GM21360 (cell line): Measurements from ENCODE around the gene PLAC8.
"Not testable (repeated sequence)": the region's sequence is repeated elsewhere in the genome, so short reads cannot be mapped to it uniquely, and the experiment has no call there.

Experiments
- ATAC-seq: cut with Tn5 transposase; IDR thresholded peaks from one replicate; pipeline ENCODE4 v1.9.1; 2021; ENCODE audit warnings: mild to moderate bottlenecking, moderate library complexity; ENCODE audit not compliant: unreplicated experiment

The PLAC8 gene

DNA sequence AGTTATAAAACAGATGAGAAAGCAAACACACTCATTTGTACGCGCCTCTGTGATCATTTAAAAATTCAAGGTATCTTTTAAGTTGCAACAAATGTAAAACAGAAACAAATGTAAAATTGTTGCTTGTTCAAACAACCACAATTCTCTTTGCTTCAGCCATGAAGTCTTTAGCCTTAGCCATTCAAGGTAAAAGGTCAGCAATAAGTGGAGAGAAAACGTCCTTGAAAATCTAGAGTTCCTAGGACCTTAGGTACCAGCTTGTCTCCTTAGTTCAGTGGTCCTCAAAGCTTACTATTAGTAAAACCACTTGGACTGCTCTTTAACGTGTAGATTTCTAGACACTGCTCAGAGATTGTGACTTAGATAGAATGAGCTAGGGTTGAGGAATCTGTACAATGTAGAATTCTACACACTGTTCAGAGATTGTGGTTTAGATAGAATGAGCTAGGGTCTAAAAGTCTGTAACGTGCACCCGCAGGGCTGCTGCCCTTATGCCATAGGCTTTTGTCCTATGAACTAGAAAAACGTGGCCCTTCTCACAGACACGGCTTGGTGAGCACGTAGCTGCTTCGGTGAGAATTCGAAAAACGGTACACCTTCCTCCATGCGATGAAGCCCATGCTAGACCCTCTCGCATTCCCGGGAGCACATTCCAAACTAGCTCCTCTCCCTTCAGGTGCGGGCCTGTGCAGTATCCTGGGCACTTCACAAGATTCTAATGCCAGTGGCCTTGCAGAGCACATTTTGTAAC lies 1.7 kb downstream of the PLAC8 start:
- no peak for ATAC-seq

DNA sequence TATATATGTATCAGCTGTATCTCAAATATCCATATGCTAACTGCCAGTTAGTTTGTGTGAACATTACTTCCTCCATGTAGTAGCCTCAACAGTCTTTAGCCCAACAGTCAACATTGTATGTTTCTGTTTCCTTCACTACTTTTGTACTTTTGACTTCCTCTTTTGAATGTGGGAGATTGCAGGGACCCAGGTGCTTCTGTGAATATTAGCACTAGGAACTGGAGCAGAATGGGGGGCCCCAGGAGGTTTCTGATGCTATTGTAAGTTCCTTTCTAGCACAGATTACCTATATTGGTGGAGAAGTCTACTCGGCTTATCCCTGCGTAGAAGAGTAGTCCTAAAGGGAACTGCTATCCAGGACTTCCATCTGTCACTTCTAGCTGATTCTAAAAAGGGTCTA lies 2.3 kb downstream of the PLAC8 start:
- ATAC-seq, result no peak

DNA sequence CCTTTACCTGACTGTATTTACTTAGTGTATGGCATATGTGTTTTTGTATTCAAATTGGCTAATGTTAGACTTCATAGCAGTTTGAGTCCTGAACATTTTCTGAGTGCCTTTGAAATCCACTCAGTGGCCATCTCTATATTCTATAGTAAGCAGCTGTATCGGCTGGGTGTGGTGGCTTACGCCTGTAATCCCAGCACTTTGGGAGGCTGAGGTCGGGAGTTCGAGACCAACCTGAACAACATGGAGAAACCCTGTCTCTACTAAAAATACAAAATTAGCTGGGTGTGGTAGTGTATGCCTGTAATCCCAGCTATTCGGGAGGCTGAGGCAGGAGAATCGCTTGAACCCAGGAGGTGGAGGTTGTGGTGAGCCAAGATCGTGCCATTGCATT lies 2.8 kb downstream of the PLAC8 start:
- ATAC-seq, result not testable (repeated sequence)

DNA sequence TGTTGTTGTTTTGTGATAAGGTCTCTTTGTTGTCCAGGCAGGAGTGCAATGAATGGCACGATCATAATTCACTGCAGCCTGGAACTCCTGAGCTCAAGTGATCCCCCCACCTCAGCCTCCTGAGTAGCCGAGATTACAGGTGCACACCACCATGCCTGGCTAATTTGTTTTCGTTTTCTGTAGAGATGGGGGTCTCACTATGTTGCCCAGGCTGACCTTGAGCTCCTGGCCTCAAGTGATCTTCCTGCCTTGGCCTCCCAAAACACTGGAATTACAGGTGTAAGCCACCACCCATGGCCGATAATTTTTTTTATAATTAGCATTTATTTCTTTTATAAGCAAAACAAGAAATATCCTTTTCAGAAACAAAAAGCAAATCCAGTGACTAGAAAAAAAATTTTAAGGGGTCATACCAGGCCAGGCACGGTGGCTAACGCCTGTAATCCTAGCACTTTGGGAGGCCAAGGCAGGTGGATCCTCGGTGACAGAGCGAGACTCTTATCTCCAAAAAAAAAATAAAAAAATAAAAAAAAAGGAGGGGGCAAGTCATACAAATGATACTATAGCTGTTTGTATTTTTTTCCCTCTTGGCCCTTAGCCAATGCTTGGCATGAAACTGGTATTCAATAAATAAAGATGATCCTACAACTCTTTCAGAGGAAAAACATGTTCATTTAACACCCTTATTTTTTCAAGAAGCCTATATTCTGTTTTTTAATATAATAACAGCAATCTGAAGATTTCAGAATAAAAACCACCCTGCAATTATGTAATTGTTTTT lies 3.4 kb downstream of the PLAC8 start:
- no peak for ATAC-seq

DNA sequence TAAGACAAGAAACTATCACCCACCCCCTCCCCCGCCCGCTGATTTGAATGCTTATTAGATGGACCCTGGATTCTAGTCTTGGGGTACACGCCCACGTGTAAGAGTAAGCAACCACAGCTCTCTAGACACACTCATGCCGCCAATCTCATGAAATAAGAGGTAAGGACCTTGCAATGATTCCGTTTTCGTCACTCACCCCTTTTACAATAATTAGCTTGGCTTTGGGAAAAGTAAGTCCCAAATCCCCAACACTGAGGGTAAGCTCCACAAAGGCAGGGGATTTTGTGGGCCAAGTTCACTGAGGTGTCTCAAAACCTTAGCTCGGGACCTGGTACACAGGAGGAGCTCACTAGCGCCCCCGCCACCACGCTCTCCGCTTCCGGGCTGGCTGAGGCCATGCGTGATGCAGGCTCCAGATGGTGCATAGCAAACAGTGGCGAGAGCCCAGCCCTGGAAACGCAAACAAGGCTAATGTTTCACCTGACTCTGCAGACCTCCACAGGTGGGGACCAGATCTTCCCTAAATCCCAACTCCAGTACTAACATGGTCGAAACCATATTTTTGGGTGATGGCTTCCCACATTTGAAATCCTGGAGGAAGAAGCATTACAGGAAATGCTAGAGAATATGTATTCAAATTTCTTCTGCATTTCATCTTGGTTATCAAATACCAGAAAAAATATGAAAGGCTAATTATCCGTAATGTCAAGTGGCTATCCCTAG lies 4.1 kb downstream of the PLAC8 start:
- peak; percentile 59 for ATAC-seq

DNA sequence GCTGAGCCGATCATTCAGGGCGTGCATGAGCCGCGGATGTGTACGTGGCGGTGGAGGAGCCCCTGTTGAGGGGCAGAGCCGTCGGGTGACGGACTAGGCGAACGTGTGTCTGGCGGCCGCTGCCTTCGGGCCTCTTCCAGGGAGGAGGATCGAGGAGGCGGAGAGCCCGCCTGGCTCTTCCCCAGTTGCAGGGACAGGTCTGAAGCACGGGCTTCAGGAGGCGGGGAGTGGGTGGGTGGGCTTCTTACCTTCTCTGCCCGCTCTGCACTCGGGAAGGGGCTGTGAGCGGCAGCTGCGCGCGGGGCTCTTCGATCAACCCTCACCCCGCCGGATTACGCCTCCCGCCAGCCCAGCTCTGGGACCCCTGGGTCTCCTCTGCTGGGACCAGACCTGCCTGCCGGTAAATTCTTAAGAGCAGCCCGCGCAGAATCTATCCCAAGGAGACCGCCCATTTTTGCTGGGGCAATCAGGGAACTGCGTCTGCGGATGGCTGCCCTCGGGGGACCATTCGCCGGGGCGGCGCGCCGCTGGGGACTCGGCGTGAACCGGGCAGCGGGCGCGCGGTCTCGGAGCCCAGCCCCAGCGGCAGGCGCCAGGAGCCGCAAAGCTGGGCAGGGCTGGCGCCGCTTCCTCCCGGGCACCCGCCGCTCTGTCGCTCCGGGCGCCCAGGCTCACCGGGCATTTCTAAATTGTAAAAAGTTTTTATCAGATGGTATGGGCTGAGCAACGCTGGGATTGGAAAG lies 4.9 kb downstream of the PLAC8 start:
- peak; percentile 19 for ATAC-seq

DNA sequence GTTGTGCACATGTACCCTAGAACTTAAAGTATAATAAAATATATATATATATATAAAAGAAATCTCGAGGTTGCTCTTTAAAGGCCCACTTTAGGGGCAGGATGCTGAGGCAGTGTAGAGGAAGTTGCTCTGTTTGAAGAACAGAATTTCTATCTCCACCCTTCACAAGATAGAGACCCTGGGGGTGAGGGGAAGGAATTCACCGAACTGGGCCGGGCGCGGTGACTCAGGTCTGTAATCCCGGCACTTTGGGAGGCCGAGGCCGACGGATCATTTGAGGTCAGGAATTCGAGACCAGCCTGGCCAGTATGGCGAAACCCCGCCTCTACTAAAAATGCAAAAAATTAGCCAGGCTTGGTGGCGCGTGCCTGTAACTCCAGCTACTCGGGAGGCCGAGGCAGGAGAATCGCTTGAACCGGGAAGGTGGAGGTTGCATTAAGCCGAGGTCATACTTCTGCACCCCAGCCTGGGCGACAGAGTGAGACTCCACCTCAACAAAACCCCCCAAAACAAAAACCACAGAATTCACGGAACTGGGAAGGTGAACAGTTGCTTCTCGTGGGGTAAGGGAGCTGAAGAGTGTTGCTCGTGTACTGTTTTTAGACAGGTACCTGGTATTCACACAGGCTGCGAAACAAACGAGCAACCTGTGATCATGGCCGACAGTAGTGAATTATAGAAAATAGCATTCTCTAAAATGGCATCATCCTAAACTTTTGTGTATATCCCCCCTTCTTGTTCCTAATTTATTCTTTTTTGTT lies 6.2 kb downstream of the PLAC8 start:
- no peak for ATAC-seq

DNA sequence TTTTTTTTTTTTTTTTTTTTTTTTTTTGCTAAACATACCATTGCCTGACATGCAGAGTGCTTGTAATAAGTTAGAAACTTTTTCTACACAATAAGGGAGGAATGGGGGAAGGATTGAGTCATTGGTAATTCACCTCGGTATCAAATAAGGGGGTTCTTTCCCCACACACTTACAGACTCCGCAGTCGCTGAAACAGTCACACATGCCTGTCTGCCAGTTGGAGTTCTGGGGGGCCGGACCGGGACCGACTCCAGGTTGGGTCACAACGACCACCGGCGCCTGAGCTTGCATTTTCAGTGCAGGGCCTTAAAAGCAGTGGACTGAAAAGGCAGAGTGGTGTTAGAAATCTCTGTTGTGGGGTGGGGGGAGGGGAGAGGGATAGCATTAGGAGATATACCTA lies 6.9 kb downstream of the PLAC8 start:
- ATAC-seq, result no peak

DNA sequence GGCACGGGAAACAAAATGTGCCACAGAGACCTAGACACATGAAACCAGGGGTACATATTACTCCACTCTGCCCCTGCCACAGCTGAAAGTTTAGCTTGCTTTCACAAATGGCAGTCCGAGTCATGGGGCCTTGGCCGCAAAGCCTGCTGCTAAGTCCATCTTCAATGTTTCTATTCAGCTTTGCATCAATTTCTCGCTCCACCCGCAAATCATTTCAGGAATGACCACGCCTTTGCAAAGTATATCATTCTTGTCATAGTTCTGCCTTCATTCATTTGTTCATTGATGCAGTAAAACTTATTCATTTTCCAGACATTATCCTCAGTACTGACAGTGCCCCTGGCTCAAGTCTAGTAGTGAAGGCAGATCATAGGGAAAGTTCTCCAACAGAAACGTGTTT lies 9.5 kb downstream of the PLAC8 start:
- ATAC-seq, result no peak

DNA sequence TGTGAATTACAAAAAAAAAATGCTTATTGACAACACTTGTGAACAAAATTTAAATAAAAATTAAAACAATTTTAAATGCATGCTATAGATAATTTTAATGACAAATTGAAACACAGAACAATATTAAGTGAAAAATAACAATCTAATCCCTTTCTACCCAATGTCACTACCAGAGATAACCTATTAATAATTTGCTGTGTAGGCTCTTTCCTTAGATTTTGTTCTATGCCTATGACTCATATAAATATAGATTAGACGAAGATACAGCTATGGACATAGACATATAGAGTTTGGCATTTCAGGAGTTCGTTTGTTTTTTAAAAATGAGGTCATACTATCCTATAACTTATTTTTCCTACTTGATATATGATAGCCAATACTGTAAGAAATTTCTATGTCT lies 18.1 kb downstream of the PLAC8 start:
- ATAC-seq, result no peak

DNA sequence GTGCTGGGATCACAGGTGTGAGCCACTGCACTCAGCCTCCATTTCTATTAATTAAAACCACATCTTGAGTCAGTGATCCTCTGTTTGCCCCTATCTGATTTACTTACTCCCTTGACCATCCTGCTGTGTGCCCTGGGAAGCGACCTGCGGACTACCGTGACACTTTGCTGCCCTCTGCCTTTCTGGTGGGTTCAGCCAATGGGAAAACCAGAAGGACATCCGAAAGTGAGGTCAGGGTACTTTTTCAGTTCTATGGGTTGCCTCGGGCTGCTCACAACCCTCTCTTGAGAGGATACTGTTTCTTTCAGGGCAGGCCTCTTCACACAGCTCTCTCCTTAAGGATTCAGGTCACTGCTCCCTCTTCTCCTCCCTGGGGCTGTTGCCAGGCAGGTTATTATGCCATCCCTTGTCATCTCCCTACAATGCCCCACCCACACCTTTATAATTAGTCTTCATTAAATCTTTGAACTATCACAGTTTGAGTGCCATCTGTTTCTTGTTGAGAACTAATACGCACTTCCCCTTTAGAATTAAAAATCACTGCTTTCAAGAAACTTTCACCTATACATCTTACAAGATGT lies 21.4 kb downstream of the PLAC8 start:
- no peak for ATAC-seq

DNA sequence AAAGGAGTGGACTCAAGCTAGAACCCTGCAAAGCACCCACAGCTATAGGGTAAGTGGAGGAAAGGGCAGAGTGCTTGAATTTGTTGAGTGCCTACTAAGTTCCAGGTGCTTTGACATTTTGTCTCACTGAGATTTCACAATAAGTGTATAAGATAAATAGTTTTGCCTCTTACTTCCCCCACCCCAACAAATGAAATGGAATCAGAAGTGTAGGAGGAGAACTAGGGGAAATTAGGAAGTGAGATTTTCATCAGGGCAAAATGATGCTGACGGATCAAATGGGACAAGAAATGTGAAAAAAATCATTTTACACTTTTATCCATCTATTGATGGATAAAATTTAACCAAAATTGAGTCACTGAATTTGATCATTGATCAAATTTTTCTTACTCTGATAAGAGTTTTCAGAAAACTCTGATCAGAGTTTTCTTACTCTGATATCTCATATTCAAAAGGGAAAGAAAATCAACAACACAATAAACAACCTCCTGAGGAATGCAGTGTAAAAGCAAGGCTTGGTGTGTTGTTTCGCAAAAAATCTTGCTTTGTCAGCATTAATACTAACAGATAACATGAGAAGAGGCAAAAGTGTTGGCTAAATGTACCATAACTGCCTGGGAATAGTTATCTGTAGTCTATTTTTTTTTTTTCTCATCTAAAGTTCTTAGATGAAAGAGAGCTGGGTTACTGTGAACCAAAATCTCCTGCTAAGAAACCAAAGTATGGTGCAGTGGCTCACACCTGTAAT lies 24.9 kb downstream of the PLAC8 start:
- ATAC-seq, result no peak

DNA sequence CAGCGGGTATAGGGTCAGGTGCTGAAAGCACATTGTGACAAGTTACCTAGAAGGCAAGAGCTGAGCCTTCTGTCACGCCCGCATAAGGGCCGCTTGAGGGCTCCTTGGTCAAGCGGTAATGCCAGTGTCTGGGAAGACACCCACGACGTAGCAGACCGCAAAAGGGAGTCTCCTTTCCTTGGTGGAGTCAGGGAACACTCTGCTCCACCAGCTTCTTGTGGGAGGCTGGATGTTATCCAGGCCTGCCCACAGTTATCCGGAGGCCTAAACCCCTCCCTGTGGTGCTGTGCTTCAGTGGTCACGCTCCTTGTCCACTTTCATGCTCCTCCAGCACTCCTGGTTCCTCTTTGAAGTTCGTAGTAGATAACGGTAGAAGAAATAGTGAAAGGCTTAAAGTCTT lies 29.6 kb downstream of the PLAC8 start:
- not testable (repeated sequence) for ATAC-seq

DNA sequence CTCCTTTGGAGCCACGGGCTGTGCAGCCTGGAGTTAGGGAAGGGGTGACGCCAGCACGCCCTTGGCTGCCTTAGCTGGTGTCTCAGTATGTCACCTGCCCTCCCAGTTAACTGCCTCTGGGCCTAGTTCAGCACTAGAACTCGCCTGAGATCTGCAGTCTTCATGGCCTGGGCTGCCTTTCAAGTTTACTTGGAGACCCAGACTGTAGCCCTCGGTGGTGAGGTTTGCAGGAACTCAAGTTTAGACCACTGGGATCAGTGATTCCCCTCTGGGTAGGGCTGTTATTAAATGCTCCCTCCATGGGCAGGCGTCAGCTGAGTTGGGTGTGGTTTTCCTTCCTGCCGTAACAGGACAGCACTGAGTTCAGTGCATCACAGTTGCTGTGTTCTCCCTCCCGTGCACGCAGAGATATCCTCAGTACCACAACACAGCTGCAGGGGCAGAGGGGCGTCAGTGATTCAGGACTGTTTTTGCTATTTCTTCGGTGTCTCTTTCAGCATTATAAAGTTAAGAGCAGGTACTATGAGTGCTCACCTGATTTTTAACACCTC lies 30.5 kb downstream of the PLAC8 start:
- ATAC-seq, result no peak

DNA sequence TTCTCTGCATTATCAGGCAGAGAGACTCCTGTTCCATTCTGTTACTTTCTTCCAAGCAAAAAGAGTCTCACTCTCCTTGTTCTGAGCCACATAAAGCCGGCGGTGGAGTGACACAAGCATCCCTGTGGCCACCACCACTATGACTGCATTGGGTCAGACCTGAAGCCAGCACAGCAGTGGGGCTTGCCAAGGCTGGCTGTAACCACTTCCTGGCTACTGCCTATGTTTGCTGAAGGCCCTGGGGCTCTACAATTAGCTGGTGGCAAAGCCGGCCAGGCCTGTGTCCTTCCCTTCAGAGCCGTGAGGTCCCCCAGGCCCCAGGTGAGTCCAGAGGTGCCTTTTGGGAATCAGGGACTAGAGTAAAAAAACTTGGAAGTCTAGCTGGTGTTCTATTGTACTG lies 31.8 kb downstream of the PLAC8 start:
- no peak for ATAC-seq

DNA sequence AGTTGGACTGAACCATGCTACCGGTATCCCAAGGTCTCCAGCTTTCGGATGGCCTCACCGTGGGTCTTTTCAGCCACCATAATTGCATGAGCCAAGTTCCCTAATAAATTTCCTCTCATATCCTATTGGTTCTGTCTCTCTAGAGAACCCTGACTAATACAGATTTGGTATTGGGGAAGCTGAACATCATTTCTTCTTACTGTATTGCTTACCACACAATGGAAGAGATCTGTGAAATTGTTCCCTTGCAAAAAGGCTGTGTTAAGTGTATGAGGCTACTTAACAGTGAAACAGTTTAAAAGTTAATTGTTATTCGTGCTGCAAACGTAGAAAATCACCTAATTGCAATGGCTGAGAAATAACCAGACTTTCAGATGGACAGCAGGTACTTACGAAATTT lies 34.0 kb downstream of the PLAC8 start:
- no peak for ATAC-seq

DNA sequence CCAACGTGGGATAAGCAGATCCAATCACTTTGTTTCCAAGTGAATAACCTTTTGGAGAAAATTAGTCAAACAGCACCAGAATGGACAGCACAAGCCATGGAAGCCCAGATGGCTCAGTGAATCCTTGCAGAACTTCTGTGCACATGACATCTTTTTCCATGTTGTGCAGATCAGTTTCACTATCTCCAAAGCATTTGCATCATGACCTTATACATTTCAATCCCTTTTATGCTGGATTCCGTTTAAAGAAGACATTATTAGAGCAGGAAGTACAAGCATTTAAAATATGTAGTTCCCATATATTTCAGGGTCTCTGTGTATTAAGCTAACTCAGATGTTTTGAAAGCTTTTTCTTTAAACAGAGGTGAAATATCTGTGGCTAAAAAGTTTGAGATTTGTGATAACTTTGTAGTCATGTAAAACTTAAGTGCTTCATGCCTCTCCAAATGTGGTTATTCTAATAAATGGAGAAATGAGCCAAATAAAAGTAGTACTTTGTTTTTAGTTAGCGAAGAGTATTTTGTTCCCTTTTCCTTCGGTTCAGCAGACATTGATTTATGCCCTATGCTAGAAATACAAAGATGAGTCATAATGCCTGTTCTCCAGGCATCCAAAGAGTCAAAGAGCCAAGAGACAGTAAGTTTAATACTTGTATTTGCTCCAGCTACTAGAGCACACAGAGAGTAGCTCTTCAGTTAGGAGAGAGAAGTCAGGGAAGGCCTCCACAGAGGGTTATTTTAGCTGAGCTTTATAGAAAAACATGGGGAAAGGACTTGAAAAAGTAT lies 39.0 kb downstream of the PLAC8 start:
- ATAC-seq, result no peak

DNA sequence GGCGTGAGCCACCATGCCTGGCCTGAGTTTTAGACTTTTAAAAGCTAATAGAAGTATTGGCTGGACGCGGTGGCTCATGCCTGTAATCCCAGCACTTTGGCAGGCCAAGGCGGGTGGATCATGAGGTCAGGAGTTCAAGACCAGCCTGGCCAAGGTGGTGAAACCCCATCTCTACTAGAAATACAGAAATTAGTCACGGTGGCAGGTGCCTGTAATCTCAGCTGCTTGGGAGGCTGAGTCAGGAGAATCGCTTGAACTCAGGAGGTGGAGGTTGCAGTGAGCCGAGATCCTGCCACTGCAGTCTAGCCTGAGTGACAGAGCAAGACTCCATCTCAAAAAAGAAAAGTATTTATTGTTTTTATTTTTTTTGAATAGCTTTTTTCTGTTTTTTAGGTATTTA lies 39.7 kb downstream of the PLAC8 start:
- ATAC-seq, result not testable (repeated sequence)
